Nephron progenitor cell (in vitro differentiated cells): ENCODE results near the gene P3H4.

Source experiments
- DNase-seq: peaks from one replicate; pipeline ENCODE4 v3.0.0; 2021
- H3K27ac Mint-ChIP-seq: 2 replicates; pipeline ENCODE4 v1.8.0; 2021; ENCODE audit warnings: mild to moderate bottlenecking, moderate library complexity, mixed read lengths
- H3K27me3 Mint-ChIP-seq: 2 replicates; pipeline ENCODE4 v1.8.0; 2021; ENCODE audit warnings: mild to moderate bottlenecking, low read depth, mixed read lengths; ENCODE audit not compliant: poor library complexity
- H3K36me3 Mint-ChIP-seq: 2 replicates; pipeline ENCODE4 v1.8.0; 2021; ENCODE audit warnings: low read depth, mixed read lengths
- H3K4me1 Mint-ChIP-seq: 2 replicates; pipeline ENCODE4 v1.8.0; 2021; ENCODE audit warnings: mixed read lengths
- H3K4me3 Mint-ChIP-seq: 2 replicates; pipeline ENCODE4 v1.8.0; 2021; ENCODE audit warnings: mild to moderate bottlenecking, moderate library complexity, mixed read lengths
- H3K9me3 Mint-ChIP-seq: 2 replicates; pipeline ENCODE4 v1.8.0; 2021; ENCODE audit warnings: mild to moderate bottlenecking, moderate library complexity, mixed read lengths
- CTCF ChIP-seq: fragments of 200-600 bp; sonication (generic); IDR thresholded peaks from 2 replicates; pipeline ENCODE4 v1.5.0; 2021; ENCODE audit warnings: antibody characterized with exemption

P3H4 gene

GRCh38 chr17:41773190-41773588 lies 38.6 kb downstream of the P3H4 start:
- Mint-ChIP-seq H3K9me3 (no peaks in the 10 kb centered on the region), H3K27ac (peak overlapping the region; percentile 98), H3K4me1 (peaks cover 62% of the 10 kb centered on the region), H3K36me3 (peaks cover 39% of the 10 kb centered on the region), H3K27me3 (no peaks in the 10 kb centered on the region), H3K4me3 (peak overlapping the region; percentile 57)
- no peak for TF ChIP-seq CTCF
- DNase-seq: peak; percentile 57

GRCh38 chr17:41772586-41773189 lies 39.1 kb downstream of the P3H4 start:
- Mint-ChIP-seq H3K27ac (no peak overlapping the region), H3K4me1 (peaks cover 57% of the 10 kb centered on the region), H3K27me3 (no peaks in the 10 kb centered on the region), H3K9me3 (no peaks in the 10 kb centered on the region), H3K36me3 (peaks cover 41% of the 10 kb centered on the region), H3K4me3 (no peak overlapping the region)
- no peak for DNase-seq
- TF ChIP-seq CTCF: no peak

- Mint-ChIP-seq H3K4me1 (peaks cover 52% of the 10 kb centered on the region), H3K36me3 (peaks cover 45% of the 10 kb centered on the region), H3K27ac (no peak overlapping the region), H3K9me3 (no peaks in the 10 kb centered on the region), H3K4me3 (no peak overlapping the region), H3K27me3 (no peaks in the 10 kb centered on the region)
- TF ChIP-seq CTCF: no peak
- no peak for DNase-seq
These were observed 39.5 kb downstream of the P3H4 start for GRCh38 chr17:41772218-41772585.

- H3K27me3 Mint-ChIP-seq: no peaks in the 10 kb centered on the region
- DNase-seq: no peak
- peaks cover 51% of the 10 kb centered on the region for H3K36me3 Mint-ChIP-seq
- H3K4me1 Mint-ChIP-seq: peaks cover 48% of the 10 kb centered on the region
- peak overlapping the region; percentile 57 for H3K27ac Mint-ChIP-seq
- no peaks in the 10 kb centered on the region for H3K9me3 Mint-ChIP-seq
- no peak overlapping the region for H3K4me3 Mint-ChIP-seq
- TF ChIP-seq CTCF: no peak
These were observed 40.2 kb downstream of the P3H4 start for GRCh38 chr17:41771389-41772206.

- H3K4me3 Mint-ChIP-seq: no peak overlapping the region
- H3K27ac Mint-ChIP-seq: no peak overlapping the region
- no peaks in the 10 kb centered on the region for H3K27me3 Mint-ChIP-seq
- TF ChIP-seq CTCF: no peak
- H3K4me1 Mint-ChIP-seq: peaks cover 32% of the 10 kb centered on the region
- peaks cover 54% of the 10 kb centered on the region for H3K36me3 Mint-ChIP-seq
- DNase-seq: no peak
- no peaks in the 10 kb centered on the region for H3K9me3 Mint-ChIP-seq
These were observed 41.8 kb downstream of the P3H4 start for GRCh38 chr17:41769985-41770384.
